ENCODE data around the gene DMRT3.

Gene DMRT3

DNA sequence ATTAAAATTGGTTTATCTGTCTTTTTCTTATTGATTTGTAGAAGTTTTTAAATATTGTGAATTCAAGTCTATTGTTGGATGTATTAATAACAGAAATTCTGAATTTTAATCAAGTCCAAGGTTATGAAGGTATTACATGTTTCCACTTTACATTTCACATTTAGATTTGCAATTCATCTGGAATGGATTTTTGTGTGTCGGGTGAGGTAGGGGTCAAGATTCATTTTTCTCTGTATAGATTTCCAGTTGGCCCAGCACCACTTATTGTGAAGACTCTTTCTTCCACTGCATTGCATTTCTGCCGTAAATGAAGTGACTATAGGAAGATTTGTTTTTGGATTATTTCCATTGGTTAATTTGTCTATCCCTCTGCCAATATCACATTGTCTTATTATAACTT is 38.2 kb downstream of the DMRT3 start:
- Histone ChIP-seq H3K36me3 (no peaks in the 10 kb centered on the region), H3K27me3 (no peaks in the 10 kb centered on the region), H3K4me3 (ENCODE audit: low read depth, low read length) (no peak overlapping the region), H3K4me1 (no peaks in the 10 kb centered on the region), H3K9me3 (no peaks in the 10 kb centered on the region)
- TF ChIP-seq, protein P1, sequence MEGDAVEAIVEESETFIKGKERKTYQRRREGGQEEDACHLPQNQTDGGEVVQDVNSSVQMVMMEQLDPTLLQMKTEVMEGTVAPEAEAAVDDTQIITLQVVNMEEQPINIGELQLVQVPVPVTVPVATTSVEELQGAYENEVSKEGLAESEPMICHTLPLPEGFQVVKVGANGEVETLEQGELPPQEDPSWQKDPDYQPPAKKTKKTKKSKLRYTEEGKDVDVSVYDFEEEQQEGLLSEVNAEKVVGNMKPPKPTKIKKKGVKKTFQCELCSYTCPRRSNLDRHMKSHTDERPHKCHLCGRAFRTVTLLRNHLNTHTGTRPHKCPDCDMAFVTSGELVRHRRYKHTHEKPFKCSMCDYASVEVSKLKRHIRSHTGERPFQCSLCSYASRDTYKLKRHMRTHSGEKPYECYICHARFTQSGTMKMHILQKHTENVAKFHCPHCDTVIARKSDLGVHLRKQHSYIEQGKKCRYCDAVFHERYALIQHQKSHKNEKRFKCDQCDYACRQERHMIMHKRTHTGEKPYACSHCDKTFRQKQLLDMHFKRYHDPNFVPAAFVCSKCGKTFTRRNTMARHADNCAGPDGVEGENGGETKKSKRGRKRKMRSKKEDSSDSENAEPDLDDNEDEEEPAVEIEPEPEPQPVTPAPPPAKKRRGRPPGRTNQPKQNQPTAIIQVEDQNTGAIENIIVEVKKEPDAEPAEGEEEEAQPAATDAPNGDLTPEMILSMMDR (IDR thresholded peaks at IDR 0.05; ENCODE audit: low read depth, low read length), result no peak
- DNase-seq, result no peak

DNA sequence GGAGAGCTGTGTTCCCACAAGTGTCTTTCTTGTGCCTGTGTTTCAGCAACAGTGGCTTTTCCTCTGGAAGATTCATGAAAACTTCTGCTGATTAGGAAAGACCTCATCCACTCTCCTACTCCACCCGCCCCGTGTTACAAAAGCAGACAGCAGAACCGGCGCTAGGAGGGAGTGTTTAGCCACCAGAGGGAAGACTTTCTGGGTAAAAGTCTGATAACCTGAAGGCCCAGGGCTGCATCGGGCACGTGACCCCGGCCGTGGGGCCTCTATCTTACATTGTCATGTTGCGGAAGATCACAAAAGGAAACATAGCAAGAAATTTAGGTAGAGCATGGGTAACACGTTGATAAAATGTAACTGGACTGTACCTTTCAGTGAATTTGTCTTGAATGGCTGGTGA is 41.7 kb downstream of the DMRT3 start:
- no peaks in the 10 kb centered on the region for H3K36me3 ChIP-seq
- TF ChIP-seq, protein P1 (IDR thresholded peaks at IDR 0.05; ENCODE audit: low read depth, low read length), result no peak
- H3K27me3 ChIP-seq, result no peaks in the 10 kb centered on the region
- no peaks in the 10 kb centered on the region for H3K9me3 ChIP-seq
- no peak for DNase-seq
- no peaks in the 10 kb centered on the region for H3K4me1 ChIP-seq
- no peak overlapping the region for H3K4me3 ChIP-seq (ENCODE audit: low read depth, low read length)

DNA sequence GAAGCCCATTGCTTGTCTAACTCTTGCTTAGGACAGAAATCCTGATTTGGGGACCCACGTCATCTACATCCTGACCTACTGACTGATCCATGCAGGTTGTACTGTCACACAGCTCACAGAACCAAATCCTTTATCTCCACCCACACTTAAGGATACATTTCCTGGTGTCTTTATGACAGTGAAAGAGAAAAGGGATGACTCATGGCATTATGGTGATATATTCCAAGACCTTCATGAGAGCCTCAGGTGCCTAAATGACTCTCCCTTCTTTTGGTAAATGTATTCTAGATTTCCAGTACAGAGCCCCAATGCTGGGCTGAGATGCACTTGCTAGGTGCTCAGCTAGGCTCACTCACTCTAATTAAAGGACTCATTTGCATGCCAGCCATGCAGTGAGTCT is 47.7 kb downstream of the DMRT3 start:
- Histone ChIP-seq H3K27me3 (no peaks in the 10 kb centered on the region), H3K9me3 (no peaks in the 10 kb centered on the region), H3K4me3 (ENCODE audit: low read depth, low read length) (no peak overlapping the region), H3K4me1 (no peaks in the 10 kb centered on the region), H3K36me3 (no peaks in the 10 kb centered on the region)
- TF ChIP-seq, protein P1 (IDR thresholded peaks at IDR 0.05; ENCODE audit: low read depth, low read length), result no peak
- DNase-seq, result no peak

DNA sequence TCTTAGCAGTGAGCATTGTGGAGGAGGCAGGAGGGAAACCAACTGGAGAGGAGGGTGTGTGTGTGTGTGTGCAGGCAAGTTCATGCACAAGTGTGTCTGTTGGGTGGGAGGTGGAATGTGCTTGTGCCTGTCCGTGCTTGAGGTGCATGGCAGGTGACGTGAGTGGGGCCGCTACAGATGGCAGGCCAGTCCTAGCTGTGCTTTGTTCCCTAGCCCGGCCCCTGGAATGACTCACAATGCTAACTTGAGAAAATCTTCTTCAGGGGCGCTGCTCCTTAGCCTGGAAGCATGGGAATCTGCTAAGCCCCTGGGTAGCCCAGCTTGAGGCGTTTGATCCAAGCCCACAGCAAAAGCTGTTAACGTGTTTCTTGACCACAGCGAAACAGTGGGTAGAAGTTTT is 48.7 kb downstream of the DMRT3 start:
- DNase-seq, result no peak
- Histone ChIP-seq H3K27me3 (no peaks in the 10 kb centered on the region), H3K9me3 (no peaks in the 10 kb centered on the region), H3K4me1 (no peaks in the 10 kb centered on the region), H3K36me3 (no peaks in the 10 kb centered on the region), H3K4me3 (ENCODE audit: low read depth, low read length) (no peak overlapping the region)
- TF ChIP-seq, protein P1 (IDR thresholded peaks at IDR 0.05; ENCODE audit: low read depth, low read length), result no peak

DNA sequence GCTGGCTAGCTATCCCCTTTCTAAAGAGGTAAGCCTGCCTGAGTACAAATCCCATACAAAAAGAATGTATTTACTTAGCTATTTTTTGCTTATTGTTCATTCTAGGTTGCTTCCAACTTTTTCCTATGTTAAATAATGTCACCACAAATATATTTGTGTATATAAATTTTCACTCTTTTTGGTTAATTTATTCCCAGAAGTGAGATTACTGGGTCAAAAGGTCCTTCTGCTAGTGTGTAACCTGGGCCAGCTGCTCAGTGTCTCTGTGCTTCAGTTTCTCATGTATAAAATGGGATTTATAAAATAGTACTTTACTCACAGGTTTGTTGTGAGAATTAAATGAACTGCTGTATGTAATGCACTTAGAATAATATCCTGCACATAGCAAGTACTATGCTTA is 49.8 kb downstream of the DMRT3 start:
- H3K4me3 ChIP-seq (ENCODE audit: low read depth, low read length), result no peak overlapping the region
- no peak for DNase-seq
- H3K4me1 ChIP-seq, result no peaks in the 10 kb centered on the region
- no peaks in the 10 kb centered on the region for H3K9me3 ChIP-seq
- no peaks in the 10 kb centered on the region for H3K27me3 ChIP-seq
- TF ChIP-seq, protein P1 (IDR thresholded peaks at IDR 0.05; ENCODE audit: low read depth, low read length), result no peak
- no peaks in the 10 kb centered on the region for H3K36me3 ChIP-seq

DNA sequence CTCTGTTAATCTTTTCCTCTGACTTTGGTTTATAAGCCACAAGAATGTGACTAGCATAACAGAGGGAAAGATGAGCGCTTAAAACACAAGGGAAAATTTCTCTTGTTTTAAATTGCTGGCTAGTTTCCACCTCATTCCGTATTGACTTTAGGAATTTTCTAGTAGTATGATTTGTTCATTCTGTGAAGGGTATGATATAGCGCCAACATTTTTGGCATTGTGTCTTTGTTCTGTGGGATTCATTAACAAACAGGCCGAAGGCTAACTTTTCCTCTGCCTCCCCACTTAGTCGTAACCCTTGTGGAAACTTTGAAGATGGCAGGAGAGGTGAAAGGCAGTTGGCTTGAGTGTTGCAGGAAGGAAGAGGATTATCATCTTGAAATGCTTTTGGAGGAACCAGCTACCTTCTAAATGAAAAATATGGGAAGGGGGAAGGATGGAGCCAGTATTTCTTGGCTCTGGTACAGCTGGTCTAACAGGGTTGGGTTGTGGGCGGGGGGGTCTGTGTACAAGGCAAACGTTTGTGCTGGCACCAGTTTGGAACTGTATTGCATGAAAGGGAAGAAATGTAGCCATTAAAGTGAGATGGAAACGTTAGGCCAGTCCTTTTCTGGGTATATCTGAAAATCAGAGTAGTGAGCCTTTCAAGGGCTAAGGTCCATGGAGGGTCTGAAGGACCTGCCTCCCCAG is 52.2 kb downstream of the DMRT3 start:
- no peaks in the 10 kb centered on the region for H3K4me1 ChIP-seq
- DNase-seq, result no peak

More for the DNA sequence above, 52.2 kb downstream of the DMRT3 start:
- no peak overlapping the region for H3K4me3 ChIP-seq (ENCODE audit: low read depth, low read length)
- H3K36me3 ChIP-seq, result no peaks in the 10 kb centered on the region
- no peaks in the 10 kb centered on the region for H3K9me3 ChIP-seq
- TF ChIP-seq, protein P1 (IDR thresholded peaks at IDR 0.05; ENCODE audit: low read depth, low read length), result no peak
- no peaks in the 10 kb centered on the region for H3K27me3 ChIP-seq

Measured in BE2C (cell line).